HEK293 (cell line): ENCODE data around the gene BLVRA.

ENCODE experiments used
- KLF8 ChIP-seq: fragments of 450-650 bp; formaldehyde crosslinking; IDR thresholded peaks from 2 replicates; pipeline ENCODE4 v1.5.1; 2016; ENCODE audit warnings: missing biosample characterization, missing genetic modification characterization
- ZNF121 ChIP-seq: fragments of 450-650 bp; formaldehyde crosslinking; IDR thresholded peaks from 2 replicates; pipeline ENCODE4 v1.5.1; 2016; ENCODE audit warnings: missing biosample characterization, missing genetic modification characterization
- ZNF302 ChIP-seq: fragments of 450-650 bp; formaldehyde crosslinking; IDR thresholded peaks from 2 replicates; pipeline ENCODE4 v1.5.1; 2016; ENCODE audit warnings: missing biosample characterization, missing genetic modification characterization, low read depth
- ZNF423 ChIP-seq: fragments of 450-650 bp; formaldehyde crosslinking; IDR thresholded peaks from 2 replicates; pipeline ENCODE4 v1.5.1; 2016; ENCODE audit warnings: missing biosample characterization, missing genetic modification characterization
- ZNF549 ChIP-seq: fragments of 450-650 bp; IDR thresholded peaks from 2 replicates; pipeline ENCODE4 v1.5.1; 2018; ENCODE audit warnings: missing biosample characterization, missing genetic modification characterization, mild to moderate bottlenecking, inconsistent platforms, moderate library complexity
- ZNF776 ChIP-seq: fragments of 450-650 bp; formaldehyde crosslinking; IDR thresholded peaks from 2 replicates; pipeline ENCODE4 v1.5.0; 2017; ENCODE audit warnings: missing biosample characterization, missing genetic modification characterization, borderline replicate concordance
- ZSCAN16 ChIP-seq: fragments of 450-650 bp; formaldehyde crosslinking; IDR thresholded peaks from 2 replicates; pipeline ENCODE4 v1.5.1; 2016; ENCODE audit warnings: missing biosample characterization, missing genetic modification characterization
- TF ChIP-seq, protein P1 (sequence below): fragments of 450-650 bp; formaldehyde crosslinking; IDR thresholded peaks from 2 replicates; pipeline ENCODE4 v1.5.1; 2016; ENCODE audit warnings: missing biosample characterization, missing genetic modification characterization
- TF ChIP-seq, protein P2 (sequence below): fragments of 450-650 bp; formaldehyde crosslinking; IDR thresholded peaks from 2 replicates; pipeline ENCODE4 v1.5.1; 2016; ENCODE audit warnings: missing biosample characterization, missing genetic modification characterization
- TF ChIP-seq, protein P3 (sequence below): fragments of 450-650 bp; formaldehyde crosslinking; conservative IDR thresholded peaks from 2 replicates; pipeline ENCODE4 v1.5.1; 2016; ENCODE audit warnings: low read depth, missing biosample characterization, missing genetic modification characterization

DNA sequence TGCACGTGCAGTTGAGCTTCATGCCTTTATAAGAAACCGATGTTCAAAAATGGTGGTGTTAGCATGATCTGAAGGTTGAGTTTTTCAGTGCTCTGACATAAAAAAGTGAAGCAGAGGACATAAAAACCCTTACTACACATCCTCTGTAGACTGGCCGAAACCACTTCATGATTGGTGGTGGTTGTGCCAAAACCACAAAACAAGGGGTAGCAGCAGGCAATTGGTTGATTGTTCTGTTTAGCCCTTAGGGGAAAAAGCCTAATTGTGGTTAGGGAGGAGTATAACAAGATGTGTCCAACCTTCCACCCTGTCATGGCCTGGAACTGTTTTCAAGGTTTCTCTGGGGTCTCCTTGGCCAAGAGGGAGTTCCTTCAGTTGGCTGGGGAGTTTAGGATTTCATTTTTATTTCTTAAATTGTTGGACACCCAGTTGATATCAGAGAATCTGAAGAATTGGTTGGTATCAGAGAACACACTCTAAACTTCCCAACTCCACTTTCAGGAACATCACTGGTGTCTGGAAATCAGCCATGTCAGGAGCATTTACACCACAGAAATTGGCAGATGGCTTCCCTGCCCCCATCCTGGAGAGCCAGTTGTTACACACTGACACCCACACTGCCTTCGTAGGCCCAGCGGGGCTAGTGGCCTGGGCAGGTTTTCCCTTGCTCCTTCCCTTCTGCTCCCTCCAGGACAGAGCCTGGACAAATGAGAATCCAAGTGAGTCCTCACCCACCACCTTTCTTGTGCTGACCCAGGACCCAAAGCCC is 92.1 kb downstream of the BLVRA start:
- TF ChIP-seq, protein P1, sequence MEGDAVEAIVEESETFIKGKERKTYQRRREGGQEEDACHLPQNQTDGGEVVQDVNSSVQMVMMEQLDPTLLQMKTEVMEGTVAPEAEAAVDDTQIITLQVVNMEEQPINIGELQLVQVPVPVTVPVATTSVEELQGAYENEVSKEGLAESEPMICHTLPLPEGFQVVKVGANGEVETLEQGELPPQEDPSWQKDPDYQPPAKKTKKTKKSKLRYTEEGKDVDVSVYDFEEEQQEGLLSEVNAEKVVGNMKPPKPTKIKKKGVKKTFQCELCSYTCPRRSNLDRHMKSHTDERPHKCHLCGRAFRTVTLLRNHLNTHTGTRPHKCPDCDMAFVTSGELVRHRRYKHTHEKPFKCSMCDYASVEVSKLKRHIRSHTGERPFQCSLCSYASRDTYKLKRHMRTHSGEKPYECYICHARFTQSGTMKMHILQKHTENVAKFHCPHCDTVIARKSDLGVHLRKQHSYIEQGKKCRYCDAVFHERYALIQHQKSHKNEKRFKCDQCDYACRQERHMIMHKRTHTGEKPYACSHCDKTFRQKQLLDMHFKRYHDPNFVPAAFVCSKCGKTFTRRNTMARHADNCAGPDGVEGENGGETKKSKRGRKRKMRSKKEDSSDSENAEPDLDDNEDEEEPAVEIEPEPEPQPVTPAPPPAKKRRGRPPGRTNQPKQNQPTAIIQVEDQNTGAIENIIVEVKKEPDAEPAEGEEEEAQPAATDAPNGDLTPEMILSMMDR = no peak
- TF ChIP-seq ZNF423 (tag by site-specific recombination) (no peak), ZNF121 (tag by site-specific recombination) (no peak), ZSCAN16 (tag by site-specific recombination) (no peak), ZNF776 (tag by site-specific recombination) (no peak), KLF8 (no peak), ZNF549 (tag by site-specific recombination) (no peak), ZNF302 (tag by site-specific recombination) (no peak)
- TF ChIP-seq, protein P2, sequence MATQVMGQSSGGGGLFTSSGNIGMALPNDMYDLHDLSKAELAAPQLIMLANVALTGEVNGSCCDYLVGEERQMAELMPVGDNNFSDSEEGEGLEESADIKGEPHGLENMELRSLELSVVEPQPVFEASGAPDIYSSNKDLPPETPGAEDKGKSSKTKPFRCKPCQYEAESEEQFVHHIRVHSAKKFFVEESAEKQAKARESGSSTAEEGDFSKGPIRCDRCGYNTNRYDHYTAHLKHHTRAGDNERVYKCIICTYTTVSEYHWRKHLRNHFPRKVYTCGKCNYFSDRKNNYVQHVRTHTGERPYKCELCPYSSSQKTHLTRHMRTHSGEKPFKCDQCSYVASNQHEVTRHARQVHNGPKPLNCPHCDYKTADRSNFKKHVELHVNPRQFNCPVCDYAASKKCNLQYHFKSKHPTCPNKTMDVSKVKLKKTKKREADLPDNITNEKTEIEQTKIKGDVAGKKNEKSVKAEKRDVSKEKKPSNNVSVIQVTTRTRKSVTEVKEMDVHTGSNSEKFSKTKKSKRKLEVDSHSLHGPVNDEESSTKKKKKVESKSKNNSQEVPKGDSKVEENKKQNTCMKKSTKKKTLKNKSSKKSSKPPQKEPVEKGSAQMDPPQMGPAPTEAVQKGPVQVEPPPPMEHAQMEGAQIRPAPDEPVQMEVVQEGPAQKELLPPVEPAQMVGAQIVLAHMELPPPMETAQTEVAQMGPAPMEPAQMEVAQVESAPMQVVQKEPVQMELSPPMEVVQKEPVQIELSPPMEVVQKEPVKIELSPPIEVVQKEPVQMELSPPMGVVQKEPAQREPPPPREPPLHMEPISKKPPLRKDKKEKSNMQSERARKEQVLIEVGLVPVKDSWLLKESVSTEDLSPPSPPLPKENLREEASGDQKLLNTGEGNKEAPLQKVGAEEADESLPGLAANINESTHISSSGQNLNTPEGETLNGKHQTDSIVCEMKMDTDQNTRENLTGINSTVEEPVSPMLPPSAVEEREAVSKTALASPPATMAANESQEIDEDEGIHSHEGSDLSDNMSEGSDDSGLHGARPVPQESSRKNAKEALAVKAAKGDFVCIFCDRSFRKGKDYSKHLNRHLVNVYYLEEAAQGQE (tag by site-specific recombination) = no peak
- TF ChIP-seq, protein P3, sequence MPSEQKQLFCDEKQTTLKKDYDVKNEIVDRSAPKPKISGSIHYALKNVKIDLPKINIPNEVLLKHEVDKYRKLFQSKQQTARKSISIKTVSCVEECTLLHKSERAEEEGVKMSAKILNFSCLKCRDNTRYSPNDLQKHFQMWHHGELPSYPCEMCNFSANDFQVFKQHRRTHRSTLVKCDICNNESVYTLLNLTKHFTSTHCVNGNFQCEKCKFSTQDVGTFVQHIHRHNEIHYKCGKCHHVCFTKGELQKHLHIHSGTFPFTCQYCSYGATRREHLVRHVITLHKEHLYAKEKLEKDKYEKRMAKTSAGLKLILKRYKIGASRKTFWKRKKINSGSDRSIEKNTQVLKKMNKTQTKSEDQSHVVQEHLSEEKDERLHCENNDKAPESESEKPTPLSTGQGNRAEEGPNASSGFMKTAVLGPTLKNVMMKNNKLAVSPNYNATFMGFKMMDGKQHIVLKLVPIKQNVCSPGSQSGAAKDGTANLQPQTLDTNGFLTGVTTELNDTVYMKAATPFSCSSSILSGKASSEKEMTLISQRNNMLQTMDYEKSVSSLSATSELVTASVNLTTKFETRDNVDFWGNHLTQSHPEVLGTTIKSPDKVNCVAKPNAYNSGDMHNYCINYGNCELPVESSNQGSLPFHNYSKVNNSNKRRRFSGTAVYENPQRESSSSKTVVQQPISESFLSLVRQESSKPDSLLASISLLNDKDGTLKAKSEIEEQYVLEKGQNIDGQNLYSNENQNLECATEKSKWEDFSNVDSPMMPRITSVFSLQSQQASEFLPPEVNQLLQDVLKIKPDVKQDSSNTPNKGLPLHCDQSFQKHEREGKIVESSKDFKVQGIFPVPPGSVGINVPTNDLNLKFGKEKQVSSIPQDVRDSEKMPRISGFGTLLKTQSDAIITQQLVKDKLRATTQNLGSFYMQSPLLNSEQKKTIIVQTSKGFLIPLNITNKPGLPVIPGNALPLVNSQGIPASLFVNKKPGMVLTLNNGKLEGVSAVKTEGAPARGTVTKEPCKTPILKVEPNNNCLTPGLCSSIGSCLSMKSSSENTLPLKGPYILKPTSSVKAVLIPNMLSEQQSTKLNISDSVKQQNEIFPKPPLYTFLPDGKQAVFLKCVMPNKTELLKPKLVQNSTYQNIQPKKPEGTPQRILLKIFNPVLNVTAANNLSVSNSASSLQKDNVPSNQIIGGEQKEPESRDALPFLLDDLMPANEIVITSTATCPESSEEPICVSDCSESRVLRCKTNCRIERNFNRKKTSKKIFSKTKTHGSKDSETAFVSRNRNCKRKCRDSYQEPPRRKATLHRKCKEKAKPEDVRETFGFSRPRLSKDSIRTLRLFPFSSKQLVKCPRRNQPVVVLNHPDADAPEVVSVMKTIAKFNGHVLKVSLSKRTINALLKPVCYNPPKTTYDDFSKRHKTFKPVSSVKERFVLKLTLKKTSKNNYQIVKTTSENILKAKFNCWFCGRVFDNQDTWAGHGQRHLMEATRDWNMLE (tag by site-specific recombination) = no peak
